Endothelial cell (in vitro differentiated cells): ENCODE results near the gene SLC17A7. TPM values are rescaled to one million over a fixed set of nuclear protein-coding genes. Genes with fewer than 3 reads are reported as not detected.

ENCODE experiments used
- DNase-seq: peaks from one replicate; pipeline ENCODE4 v3.0.0; 2021; ENCODE audit warnings: low spot score
- H3K27ac Mint-ChIP-seq: one replicate; pipeline ENCODE4 v1.8.0; 2021; ENCODE audit warnings: mixed read lengths, inconsistent platforms; ENCODE audit not compliant: unreplicated experiment
- H3K27me3 Mint-ChIP-seq: one replicate; pipeline ENCODE4 v1.8.0; 2021; ENCODE audit warnings: mild to moderate bottlenecking, moderate library complexity, mixed read lengths, inconsistent platforms; ENCODE audit not compliant: unreplicated experiment
- H3K36me3 Mint-ChIP-seq: one replicate; pipeline ENCODE4 v1.8.0; 2021; ENCODE audit warnings: mild to moderate bottlenecking, low read depth, mixed read lengths, inconsistent platforms; ENCODE audit not compliant: unreplicated experiment
- H3K4me1 Mint-ChIP-seq: one replicate; pipeline ENCODE4 v1.8.0; 2021; ENCODE audit warnings: mild to moderate bottlenecking, mixed read lengths, inconsistent platforms; ENCODE audit not compliant: unreplicated experiment
- H3K4me3 Mint-ChIP-seq: one replicate; pipeline ENCODE4 v1.8.0; 2021; ENCODE audit warnings: mild to moderate bottlenecking, mixed read lengths, inconsistent platforms; ENCODE audit not compliant: unreplicated experiment
- H3K9me3 Mint-ChIP-seq: one replicate; pipeline ENCODE4 v1.8.0; 2021; ENCODE audit warnings: mixed read lengths, inconsistent platforms; ENCODE audit not compliant: unreplicated experiment
- total RNA-seq: library from RNA; stranded (reverse); fragmentation: NEBNext Ultra II Directional; extraction: Animal tissue kit (Norgen Biotek cat#: 25700); gene quantifications from one replicate; pipeline ENCODE4 v1.2.1, GENCODE V29; 2021; ENCODE audit not compliant: unreplicated experiment
- TF ChIP-seq, protein P1 (sequence below): fragments of 200-600 bp; sonication (generic); IDR thresholded peaks from one replicate; pipeline ENCODE4 v1.5.0; 2021; ENCODE audit warnings: antibody characterized with exemption; ENCODE audit not compliant: unreplicated experiment

SLC17A7 gene
- total RNA-seq, 1 donor from 2014 or later: 0.92 TPM

DNA sequence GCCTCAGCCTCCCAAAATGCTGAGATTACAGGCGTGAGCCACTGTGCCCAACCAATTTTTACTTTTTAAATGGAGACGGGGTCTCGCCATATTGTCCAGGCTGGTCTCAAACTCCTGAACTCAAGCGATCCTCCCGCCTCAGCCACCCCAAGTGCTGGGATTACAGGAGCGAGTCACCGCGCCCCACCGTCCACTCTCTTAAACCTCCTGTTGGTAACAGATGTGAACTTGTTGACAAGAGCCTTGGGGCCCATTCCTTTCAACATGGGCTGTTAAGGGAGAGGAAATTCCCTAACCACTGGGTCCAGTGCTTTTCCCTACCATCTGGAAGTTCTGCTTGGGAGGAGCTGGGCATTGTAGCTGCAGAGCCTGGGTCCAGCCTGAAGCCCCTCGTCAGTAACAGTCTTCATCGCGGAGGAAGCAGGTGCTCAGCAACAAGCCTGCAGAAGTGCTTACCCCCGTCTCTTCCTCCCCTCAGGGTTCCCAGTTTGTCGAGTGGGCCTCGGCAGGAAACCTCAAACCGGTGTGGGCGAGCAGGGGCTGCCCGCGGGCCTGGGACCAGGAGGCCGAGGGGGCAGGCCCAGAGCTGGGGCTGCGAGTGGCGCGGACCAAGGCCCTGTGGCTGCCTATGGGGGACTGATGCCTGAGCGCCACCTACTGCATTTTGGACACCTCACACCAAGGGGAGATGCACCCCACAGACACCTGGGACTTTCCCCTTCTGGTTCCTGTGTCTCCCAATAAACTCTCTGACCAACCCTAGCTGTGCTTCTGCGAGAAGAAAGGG, 28.7 kb upstream of the SLC17A7 start:
- Mint-ChIP-seq H3K4me1 (peaks cover 5% of the 10 kb centered on the region), H3K4me3 (no peak overlapping the region), H3K9me3 (no peaks in the 10 kb centered on the region), H3K27ac (no peak overlapping the region), H3K36me3 (no peaks in the 10 kb centered on the region), H3K27me3 (peaks cover 4% of the 10 kb centered on the region)
- DNase-seq: no peak
- TF ChIP-seq, protein P1, sequence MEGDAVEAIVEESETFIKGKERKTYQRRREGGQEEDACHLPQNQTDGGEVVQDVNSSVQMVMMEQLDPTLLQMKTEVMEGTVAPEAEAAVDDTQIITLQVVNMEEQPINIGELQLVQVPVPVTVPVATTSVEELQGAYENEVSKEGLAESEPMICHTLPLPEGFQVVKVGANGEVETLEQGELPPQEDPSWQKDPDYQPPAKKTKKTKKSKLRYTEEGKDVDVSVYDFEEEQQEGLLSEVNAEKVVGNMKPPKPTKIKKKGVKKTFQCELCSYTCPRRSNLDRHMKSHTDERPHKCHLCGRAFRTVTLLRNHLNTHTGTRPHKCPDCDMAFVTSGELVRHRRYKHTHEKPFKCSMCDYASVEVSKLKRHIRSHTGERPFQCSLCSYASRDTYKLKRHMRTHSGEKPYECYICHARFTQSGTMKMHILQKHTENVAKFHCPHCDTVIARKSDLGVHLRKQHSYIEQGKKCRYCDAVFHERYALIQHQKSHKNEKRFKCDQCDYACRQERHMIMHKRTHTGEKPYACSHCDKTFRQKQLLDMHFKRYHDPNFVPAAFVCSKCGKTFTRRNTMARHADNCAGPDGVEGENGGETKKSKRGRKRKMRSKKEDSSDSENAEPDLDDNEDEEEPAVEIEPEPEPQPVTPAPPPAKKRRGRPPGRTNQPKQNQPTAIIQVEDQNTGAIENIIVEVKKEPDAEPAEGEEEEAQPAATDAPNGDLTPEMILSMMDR: no peak

DNA sequence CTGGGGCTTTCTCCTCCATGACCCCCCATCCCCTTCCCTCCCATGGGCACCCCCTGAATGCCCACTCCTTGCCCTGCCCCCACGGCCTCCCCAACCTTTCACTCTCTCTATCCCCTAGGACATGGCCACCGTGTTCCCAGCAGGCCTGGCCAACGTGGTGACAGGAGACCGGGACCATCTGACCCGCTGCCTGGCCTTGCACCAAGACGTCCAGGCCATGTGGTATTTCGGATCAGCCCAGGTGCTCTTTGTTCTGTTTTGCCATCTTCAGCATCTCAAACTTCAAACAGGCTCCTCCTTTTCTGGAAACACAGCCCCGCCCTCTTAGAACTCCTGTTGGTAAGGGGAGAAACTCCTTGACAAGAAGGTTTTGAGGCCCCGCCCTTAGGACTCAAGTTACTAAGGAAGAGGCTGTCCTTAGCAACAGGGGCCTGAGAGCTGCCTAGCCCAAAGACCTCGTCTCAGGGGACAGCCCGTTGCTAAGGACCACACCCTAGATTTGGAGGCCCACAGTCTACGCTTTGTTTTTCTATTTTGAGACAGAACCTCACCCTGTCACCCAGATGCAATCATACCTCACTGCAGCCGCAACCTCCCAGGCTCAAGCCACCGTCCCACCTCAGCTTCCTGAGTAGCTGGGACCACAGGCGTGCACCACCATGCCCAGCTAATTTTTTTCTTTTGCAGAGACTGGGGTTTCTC, 27.6 kb upstream of the SLC17A7 start:
- no peaks in the 10 kb centered on the region for H3K9me3 Mint-ChIP-seq
- peak overlapping the region; percentile 11 for H3K4me3 Mint-ChIP-seq
- no peak overlapping the region for H3K27ac Mint-ChIP-seq
- peaks cover 6% of the 10 kb centered on the region for H3K36me3 Mint-ChIP-seq
- TF ChIP-seq, protein P1: no peak
- H3K27me3 Mint-ChIP-seq: peaks cover 5% of the 10 kb centered on the region
- H3K4me1 Mint-ChIP-seq: peaks cover 5% of the 10 kb centered on the region
- DNase-seq: no peak

DNA sequence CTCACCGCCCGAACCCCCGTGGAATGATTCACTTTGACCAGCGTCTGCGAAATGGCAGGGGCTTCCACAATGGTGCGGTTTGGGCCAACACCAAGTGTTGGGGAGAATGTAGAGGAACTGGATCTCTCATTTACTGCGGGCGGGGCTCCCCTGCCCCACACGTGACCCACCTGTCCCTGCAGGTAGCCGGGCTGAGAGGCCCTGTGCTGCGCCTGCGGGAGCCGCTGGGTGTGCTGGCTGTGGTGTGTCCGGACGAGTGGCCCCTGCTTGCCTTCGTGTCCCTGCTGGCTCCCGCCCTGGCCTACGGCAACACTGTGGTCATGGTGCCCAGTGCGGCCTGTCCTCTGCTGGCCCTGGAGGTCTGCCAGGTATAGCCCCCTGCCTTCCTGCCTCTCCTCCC, 26.9 kb upstream of the SLC17A7 start:
- TF ChIP-seq, protein P1: no peak
- Mint-ChIP-seq H3K4me1 (peaks cover 5% of the 10 kb centered on the region), H3K36me3 (peaks cover 6% of the 10 kb centered on the region), H3K9me3 (no peaks in the 10 kb centered on the region), H3K27me3 (peaks cover 5% of the 10 kb centered on the region), H3K27ac (no peak overlapping the region), H3K4me3 (no peak overlapping the region)
- DNase-seq: no peak

DNA sequence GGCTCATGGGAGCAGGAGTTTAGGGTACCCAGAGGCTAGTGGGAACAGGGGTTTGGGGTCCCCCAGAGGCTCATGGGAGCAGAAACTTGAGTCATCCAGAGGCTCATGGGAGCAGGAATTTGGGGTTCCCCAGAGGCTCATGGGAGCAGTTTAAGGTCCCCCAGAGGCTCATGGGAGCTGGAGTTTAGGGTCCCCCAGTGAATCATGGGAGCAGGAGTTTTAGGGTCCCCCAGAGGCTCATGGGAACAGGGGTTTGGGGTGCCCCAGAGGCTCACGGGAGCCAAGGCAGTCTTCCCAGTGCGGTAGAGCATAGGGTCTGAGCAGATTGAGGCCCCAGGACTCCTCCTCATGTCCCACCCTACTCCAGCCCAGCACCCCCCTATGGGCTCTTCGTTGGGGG, 24.0 kb upstream of the SLC17A7 start:
- Mint-ChIP-seq H3K27me3 (peaks cover 6% of the 10 kb centered on the region), H3K4me1 (no peaks in the 10 kb centered on the region), H3K36me3 (peaks cover 6% of the 10 kb centered on the region), H3K27ac (no peak overlapping the region), H3K4me3 (no peak overlapping the region), H3K9me3 (no peaks in the 10 kb centered on the region)
- TF ChIP-seq, protein P1: no peak
- no peak for DNase-seq
